GM18858 (cell line): ENCODE data around the gene ARHGDIB.

Experiments
- ATAC-seq: cut with Tn5 transposase; IDR thresholded peaks from one replicate; pipeline ENCODE4 v1.9.1; 2021; ENCODE audit not compliant: unreplicated experiment

The ARHGDIB gene

DNA sequence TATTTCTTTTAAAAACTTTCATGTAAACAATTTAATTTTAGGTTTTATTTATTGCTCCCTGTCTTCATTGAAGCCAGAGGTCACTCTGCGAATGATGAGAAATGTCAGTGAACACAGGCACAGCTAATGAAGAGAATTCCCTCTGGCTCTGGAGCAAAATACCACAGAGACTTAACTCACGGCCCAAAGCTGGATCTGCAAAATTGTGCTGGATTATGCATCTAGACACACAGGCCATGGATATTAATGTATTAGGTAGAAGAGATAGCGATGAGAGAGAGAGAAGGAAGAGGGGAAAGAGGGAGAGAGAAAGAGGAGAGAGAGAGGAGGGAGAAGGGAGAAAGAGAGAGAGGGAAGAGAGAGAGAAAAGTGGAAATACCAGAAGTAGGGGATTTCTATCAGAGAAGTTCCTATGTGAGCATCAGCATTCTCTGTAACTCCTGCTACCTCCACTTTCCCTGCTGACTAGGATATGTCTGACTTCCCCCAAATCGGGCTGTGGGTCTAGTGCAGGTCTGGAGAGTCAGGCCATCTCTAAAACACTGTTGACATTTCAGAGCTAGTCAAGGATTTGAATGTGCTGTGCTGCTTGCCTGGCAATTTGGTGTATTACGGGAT is 3.7 kb downstream of the ARHGDIB start:
- no peak for ATAC-seq

DNA sequence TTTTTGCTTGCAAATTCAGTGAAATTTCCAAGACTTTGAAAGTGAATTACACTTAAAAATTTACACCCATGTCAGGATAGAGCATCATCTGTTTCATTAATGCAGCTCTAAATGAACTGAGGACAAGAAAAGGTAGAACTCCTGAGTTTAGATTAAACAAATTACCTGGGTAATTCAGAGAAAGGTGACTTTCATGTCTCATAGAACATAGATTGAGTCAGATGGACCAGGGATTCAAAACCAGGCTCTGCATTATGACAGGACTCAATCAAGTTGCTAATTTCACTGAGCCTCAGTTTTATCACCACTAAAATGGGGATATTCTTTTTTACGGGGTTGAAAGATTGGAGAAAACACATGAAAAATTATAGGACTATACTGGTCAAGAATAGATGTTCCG is 4.5 kb downstream of the ARHGDIB start:
- no peak for ATAC-seq

DNA sequence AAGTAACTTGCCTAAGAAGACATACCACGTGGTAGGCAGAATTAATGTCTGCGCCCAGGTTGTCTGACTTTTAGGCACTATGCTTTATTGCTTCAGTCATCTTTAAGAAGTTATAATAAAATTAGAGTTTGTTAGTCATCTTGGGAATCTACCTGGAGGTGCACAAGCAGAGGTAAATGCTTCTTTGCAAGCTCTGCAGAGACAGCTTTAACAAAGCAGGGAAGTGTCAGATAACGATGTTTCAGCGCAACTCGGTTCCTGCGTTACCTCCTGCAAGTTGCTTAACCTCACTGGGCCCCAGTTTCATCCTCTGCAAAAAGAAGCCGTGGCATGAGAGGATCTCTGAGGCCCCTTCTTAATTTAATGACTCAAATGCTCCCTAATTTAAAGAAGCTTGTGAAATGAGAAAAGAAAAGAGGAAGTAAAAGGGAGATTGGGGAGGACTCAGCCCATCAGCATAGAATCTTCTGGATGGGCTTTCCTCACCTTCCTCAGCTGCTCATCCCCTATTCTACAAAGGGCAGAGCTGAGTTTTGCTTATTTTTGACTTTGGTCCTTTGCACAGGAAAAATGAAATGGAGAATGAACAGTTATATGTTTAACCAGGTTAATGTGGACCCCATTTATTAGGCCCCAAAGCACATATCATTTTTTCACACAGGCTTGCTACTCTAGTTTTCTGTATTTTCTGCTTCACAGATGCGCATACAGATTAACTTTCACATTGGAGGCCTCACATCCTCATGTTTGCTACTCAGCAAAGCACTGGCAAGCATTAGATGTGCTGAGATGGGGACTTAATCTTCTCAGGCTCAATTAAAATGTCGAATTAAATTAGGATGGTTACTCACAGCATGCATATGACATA is 5.1 kb downstream of the ARHGDIB start:
- ATAC-seq = peak; percentile 29

DNA sequence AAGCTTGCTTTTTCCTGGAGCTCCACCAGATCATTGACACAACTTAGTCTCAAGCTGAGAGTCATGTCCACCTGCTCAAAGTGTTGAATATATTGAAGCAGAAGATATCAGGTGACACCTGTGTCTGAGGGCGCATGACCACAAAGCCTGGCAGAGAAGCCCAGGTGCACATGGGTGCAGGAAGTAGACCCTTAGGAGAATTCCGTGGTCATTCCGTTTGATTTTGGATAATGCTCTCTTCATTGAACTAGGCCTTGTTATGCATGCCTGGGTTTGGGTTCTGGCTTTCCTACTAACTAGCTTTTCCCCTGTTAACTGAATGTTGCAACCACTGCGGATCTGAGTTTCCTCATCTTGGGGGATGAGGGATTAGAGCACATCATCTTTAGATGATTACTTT is 7.1 kb downstream of the ARHGDIB start:
- ATAC-seq = no peak

GRCh38 chr12:14953752-14954151 is 7.6 kb downstream of the ARHGDIB start:
- no peak for ATAC-seq

DNA sequence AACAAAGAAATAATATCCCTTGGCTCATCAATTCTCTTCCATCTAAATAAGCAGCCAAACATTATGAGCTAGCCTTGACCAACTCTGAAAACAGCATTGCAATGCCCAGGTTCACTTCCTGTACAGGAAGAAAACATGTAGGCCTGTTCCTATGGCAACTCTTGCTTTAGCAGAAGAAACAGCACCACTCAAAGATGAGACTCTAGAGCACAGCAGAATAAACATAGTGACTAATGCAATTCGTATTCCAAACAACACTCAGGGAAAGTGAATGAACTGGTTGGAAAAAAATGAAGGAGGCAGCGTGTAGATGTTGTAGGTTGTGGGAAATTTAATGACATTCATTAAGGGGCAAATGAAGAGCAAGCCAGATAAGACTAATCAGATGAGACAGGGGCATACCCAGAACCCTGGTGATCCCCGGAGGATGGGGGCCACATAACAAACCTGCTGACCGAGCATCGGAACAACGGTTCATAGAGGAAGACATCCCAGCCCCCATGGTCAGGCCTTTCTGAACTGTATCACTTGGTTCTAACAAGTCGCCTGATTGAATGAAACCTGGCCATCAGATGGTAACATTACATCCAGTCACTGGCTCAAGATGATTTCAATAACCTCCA is 9.0 kb downstream of the ARHGDIB start:
- peak; percentile 52 for ATAC-seq

- no peak for ATAC-seq
Measured at GRCh38 chr12:14951851-14952250, 9.6 kb downstream of the ARHGDIB start.

- no peak for ATAC-seq
Measured at GRCh38 chr12:14950982-14951746, 10.2 kb downstream of the ARHGDIB start.

- ATAC-seq = no peak
Measured at GRCh38 chr12:14950421-14950820, 11.0 kb downstream of the ARHGDIB start.

GRCh38 chr12:14949631-14950030 is 11.8 kb downstream of the ARHGDIB start:
- ATAC-seq = no peak

DNA sequence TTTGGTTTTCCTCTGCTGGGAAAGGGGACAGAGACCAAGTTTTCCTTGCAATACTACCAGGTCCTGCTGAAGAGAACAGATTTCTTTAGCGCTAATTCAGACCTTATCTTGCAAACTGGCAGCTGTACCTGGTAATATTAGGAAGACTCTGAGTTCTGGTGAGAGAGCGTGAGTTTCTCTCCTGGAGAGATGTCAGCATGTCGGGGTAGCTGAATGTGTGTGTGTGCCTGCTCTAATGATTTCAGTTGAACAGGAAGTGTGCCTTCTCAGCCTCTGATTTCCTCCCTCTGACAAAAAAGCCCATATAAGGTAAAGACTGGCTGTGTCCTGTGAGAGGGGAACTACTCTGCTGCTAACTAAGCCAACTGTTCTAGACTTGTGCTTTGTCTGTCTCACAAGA is 12.7 kb downstream of the ARHGDIB start:
- peak; percentile 92 for ATAC-seq

DNA sequence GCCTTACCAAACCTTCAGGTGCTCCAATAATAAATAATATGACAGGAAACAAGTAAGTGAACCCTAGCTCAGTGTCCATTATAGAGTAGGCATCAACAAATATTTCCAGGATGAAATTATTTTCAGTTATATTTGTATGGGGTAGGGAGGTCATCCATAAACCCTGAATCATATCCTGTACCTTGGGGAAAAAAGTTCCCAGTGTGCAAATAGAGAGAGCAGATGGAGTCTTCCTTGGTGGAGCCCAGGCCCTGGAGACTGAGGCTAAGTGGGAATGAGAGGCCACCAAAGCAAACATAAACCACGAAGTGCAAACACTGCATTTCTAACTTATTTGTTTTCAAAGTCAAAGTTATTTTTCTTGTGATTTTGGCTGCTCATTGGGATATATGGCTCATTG is 14.5 kb downstream of the ARHGDIB start:
- ATAC-seq = no peak

GRCh38 chr12:14946162-14946561 is 15.2 kb downstream of the ARHGDIB start:
- ATAC-seq = no peak

GRCh38 chr12:14942196-14942931 is 19.0 kb downstream of the ARHGDIB start:
- no peak for ATAC-seq

GRCh38 chr12:14941369-14941768 is 20.0 kb downstream of the ARHGDIB start:
- ATAC-seq = no peak

- no peak for ATAC-seq
Measured at GRCh38 chr12:14938301-14938700, 23.1 kb downstream of the ARHGDIB start, which contains the start of gene ERP27. Gene ERP27, minus strand, starts transcription at chr12:14938537. Its CDS starts 29 bp downstream, at chr12:14938508.

DNA sequence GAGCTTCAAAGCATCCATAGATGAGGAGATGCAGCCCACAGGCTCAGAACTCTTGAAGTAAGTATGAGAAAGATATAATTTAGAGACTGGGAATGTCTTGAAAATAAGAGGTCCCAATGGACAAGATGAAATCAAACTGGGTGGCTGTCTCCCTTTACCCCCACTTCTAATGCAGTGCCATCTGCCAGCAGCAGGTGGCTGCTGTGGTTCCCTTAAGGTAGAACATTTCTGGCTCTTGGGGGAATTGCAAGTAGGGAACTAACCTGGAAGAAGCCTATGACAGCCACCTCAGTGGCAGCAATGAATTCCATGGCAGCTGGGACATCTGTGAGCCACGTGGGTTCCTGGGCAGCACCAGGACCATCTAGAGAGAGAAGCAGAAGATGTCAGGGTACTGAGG is 23.7 kb downstream of the ARHGDIB start:
- no peak for ATAC-seq

GRCh38 chr12:14937014-14937413 is 24.4 kb downstream of the ARHGDIB start:
- no peak for ATAC-seq

- no peak for ATAC-seq
Measured at GRCh38 chr12:14936224-14936861, 25.1 kb downstream of the ARHGDIB start.

DNA sequence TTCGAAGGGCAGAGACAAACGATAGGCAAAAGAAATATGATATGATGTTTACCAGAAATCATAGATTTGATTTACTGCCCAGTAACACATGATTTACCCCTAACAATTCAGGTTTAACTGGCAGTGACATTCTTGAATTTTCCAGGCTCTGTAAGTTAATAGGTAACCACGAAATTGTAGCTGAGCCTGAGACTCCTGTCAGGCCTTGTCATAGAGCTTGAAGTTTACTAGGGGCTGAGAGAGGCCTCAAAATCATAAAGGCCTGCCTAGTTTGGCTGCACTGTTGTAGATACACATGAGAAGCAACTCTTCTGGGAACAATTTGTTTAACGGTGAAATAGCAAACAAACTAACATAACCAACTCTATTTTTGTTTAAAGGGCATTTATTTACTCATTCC is 26.4 kb downstream of the ARHGDIB start:
- ATAC-seq = no peak
